Muscle of arm (tissue), 12 donors: ENCODE measurements around the gene SPDYE3. TPM values are rescaled to one million over a fixed set of nuclear protein-coding genes. Genes with fewer than 3 reads are reported as not detected.
"Not testable (repeated sequence)": the region's sequence is repeated elsewhere in the genome, so short reads cannot be mapped to it uniquely, and the experiment has no call there.

Experiments
- DNase-seq: peaks from one replicate; pipeline ENCODE4 v3.0.0-alpha.2; 2013
- polyA plus RNA-seq, 12 donors: library from polyadenylated mRNA; unstranded; fragments of 120-200 nt; gene quantifications; one replicate each; pipeline ENCODE4 v1.2.1, GENCODE V29; 2013; ENCODE audit not compliant: insufficient read length in 12 of 12

Gene SPDYE3
- polyA plus RNA-seq, 12 donors, result 5.4 to 8.7 (median 6.4) TPM; not detected in 2

DNA sequence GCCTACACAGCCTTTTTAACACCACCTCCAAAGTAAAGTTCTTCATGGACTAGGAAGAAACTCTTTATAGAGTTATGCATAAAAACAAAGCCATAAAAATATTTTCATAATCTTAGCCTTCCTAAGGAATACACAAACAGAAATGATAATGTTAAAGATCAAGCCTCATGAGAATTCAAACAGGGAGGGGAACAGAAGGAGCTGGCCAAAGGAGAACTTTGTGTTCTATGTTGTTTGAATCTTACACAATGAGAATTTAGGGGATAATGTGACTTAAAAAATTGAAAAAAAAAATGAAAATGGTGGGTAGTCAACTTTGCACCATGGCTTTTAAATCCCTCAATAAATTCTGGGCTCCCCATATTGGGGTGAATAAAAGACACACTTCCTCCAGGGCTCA lies 41.3 kb downstream of the SPDYE3 start:
- DNase-seq, result no peak

DNA sequence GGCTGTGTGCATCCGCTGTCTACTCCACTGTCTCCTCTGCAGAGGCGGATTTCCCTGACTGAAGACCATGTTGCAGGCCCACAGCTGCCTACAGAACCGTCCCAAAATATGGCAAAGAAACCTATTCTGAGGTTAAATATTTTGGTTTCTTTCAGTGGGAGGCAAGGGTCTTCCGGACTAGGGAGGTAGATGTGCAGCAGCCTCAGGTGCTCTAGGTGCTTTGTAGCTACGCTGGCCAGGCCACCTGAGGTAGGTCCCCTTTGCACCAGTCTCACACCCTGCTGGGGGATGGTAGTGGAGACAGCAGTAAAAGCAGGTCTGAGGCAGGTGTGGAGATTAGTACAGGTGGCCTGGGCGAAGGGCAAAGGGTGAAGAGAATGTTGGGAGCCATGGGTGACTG lies 42.3 kb downstream of the SPDYE3 start:
- DNase-seq, result no peak

DNA sequence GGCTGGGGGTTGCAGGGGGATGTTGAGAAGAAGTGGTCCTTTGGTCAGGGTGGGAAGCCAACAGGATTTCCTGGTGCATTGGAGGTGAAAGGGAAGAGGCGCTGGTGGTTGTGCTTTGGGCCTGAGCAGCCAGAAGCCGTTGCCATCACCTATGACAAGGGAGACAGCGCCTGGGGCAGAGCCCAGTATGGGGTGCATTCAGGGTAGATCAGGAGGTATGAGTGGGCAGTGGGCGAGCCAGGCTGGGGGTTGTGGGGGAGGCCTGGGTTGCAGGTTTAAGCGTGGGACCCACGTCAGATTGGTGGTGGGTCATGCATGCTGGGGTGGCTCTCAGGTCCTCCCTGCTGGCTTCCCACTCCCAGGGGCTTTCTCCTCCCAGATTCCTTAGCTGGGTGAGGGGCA lies 44.2 kb downstream of the SPDYE3 start:
- no peak for DNase-seq

GRCh38 chr7:100352230-100352781 lies 44.8 kb downstream of the SPDYE3 start:
- not testable (repeated sequence) for DNase-seq

DNA sequence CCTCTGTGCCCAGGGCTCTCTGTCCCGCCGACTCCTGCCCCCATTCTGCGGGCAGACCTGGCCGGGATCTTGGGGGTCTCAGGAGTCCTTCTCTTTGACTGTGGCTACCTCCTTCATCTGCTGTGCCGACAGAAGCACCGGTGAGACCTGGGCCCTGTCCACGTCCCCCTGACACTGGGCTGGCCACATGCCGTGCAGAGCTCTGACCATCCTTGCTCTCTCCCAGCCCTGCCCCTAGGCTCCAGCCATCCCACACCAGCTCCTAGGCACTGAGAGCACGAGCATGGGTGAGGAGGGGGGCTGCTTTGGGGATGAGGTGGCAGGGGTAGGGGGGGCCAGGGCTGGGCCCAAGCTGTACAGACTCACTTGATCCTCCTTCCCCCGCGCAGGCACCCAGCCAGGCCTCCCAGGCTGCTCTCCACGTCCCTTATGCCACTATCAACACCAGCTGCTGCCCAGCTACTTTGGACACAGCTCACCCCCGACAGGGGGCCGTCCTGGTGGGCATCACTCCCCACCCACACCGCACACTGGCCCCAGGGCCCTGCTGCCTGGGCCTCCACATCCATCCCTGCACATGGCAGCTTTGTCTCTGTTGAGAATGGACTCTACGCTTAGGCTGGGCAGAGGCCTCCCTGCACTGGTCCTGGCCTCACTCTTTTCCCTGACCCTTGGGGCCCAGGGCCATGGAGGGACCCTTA lies 45.6 kb downstream of the SPDYE3 start:
- DNase-seq, result no peak

DNA sequence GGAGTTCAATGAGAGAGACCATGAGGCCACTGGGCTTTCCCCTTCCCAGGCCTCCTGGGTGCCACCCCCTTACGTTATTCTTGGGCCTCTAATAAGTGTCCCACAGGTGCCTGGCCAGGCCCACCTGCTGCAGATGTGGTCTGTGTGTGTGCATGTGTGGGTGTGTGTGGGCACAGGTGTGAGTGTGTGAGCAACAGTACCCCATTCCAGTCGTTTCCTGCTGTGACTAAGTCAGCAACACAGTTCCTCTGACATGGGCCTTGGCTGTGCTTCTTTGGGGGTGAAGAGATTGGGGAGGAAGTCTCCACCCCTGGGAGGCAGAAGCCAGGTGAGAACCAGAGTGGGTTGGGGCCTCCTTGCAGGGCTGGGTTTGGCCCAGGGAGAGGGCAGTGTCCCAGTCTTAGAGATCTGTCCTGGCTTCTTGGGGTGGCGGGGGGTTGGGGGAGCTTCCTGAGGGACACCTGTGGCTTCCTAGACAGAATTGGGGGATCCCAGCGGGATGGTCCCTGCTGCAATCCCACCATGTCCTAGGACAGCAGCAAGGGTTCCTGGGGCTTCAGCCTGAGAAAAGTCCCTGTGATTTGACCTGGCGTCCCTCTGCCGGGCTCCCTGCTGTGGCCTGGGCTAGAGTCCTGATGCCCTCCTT lies 46.3 kb downstream of the SPDYE3 start:
- no peak for DNase-seq

- DNase-seq, result no peak
Measured at GRCh38 chr7:100356416-100357068, 49.0 kb downstream of the SPDYE3 start.

DNA sequence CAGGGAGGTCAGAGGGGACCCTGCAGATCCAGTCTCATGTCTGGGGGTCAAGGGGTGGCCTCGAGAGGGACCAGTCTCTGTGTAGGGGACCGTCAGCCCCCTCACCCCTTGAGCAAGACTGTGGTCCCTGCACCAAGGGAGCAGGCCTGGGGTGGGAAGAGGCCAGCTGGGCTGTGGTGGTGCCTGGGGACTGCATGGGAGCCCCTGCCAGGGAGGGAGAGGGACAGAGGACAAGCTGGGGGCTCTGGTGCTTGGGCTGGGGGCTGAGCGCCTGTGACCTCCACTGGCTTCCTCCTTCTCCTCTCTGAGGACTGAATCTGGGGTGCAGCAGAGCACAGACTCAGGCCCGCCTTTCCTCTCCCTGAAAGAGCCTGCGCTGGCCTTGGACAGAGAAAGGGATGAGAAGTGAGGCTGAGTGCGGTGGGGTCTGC lies 49.6 kb downstream of the SPDYE3 start:
- no peak for DNase-seq

GRCh38 chr7:100358027-100358856 lies 50.7 kb downstream of the SPDYE3 start, which contains the start of gene PILRB:
Gene PILRB, plus strand, starts transcription at chr7:100358117. Its CDS starts 186 bp downstream, at chr7:100358303.
- no peak for DNase-seq

GRCh38 chr7:100358857-100359212 lies 51.3 kb downstream of the SPDYE3 start:
- no peak for DNase-seq

GRCh38 chr7:100360135-100360854 lies 52.8 kb downstream of the SPDYE3 start:
- no peak for DNase-seq

DNA sequence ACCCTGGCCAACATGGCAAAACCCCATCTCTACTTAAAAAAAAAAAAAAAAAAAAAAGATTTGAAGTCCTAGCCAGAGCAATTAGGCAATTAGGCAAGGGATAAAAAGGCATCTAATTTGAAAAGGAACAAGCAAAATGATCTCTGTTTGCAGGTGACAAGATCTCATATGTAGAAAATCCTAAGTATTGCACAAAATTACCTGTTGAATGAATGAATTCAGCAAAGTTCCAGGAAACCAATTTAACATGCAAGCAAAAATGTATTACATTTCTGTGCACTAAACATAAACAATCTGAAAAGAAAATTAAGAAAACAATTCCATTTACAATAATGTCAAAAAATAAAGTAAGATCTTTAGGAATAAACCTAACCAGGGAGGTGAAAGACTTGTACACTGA lies 55.6 kb downstream of the SPDYE3 start:
- DNase-seq, result no peak

- not testable (repeated sequence) for DNase-seq
Measured at GRCh38 chr7:100363797-100364196, 56.3 kb downstream of the SPDYE3 start.

- DNase-seq, result no peak
Measured at GRCh38 chr7:100364480-100364879, 57.0 kb downstream of the SPDYE3 start.

GRCh38 chr7:100365998-100366367 lies 58.5 kb downstream of the SPDYE3 start:
- DNase-seq, result not testable (repeated sequence)

DNA sequence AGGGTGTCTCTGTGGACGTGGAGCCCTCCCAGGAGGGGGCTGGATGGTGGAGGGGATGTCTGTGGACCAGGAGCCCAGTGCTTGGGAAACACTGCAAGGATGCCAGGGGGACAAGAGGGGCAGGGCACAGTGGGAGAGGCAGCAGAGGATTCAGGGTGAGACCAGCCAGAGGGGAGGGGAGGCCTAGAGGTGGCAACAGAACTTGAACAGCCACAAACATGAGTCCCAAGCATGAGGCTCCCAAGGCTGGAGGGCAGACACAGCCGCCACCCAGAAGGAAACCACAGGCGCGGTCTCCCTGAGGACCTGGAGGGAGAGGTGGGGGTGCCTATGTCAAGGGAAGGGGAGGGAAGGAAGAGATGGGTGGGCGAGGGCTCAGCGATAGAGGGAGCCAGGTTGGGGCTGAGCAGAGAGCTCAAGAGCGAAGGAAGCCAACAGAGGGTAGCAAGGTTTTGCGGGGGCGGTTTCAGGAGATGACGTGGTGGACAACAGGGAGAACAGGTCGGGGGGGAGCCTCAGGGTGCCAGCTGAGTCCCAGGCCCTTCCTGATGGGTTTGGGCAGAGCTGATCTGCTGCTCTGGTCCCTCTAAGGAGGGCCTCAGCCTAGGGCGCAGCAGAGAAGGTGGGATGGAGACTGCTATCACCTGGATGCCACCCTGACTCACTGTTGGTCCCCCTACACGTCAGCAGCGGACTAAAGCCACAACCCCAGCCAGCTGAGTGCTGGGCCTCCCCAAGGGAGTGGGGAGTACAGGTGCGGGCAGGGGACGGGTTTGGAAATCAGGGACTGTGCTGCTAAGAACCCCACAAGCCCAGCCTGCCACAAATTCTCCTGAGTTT lies 59.1 kb downstream of the SPDYE3 start:
- DNase-seq, result no peak

DNA sequence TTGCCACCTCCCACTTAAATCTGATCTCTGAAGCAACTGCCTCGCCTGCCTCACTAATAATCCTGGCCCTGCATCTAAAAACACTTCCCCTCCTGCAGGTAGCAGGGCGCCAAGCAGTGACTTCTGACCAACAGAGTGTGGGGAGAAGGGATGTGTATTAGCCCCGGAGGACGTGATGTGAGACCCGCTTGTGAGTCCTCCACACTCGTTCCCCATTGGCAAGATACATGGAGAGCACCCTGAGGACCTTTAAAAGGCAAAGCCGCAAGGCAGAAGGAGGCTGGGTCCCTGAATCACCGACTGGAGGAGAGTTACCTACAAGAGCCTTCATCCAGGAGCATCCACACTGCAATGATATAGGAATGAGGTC lies 59.7 kb downstream of the SPDYE3 start:
- DNase-seq, result no peak

DNA sequence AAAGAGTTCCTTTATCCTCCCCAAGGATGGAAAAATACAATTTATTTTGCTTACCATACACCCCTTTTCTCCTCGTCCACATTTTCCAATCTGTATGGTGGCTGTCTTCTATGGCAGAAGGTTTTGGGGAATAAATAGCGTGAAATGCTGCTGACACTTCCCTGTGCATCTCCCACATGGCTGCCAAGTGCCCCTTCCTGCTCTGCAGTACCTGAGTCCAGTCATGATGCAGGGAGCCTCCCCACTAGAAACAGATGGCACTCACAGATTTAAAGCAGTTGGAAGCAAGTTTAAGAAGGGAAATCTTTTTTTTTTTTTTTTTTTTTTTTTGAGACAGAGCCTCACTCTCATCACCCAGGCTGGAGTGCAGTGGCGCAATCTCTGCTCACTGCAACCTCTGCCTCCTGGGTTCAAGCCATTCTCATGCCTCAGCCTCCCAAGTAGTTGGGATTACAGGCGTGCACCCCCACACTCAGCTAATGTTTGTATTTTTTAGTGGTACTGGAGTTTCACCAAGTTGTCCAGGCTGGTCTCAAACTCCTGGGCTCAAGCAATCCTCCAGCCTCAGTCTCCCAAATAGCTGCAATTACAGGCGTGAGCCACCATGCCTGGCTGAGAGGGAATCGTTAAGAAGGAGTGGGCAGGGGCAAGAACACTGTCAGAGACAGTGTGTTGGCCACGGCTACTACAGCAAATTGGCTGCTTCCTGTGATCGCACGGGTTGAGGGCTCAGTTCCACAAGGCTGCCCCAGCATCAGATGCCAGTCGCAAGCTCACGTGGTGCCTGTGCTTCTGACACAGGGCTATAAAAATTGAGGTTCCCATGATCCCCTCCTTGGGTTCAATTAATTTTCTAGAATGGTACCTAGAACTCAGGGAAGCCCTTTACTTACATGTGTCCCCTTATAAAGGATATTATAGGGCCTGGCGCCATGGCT lies 60.4 kb downstream of the SPDYE3 start:
- no peak for DNase-seq

DNA sequence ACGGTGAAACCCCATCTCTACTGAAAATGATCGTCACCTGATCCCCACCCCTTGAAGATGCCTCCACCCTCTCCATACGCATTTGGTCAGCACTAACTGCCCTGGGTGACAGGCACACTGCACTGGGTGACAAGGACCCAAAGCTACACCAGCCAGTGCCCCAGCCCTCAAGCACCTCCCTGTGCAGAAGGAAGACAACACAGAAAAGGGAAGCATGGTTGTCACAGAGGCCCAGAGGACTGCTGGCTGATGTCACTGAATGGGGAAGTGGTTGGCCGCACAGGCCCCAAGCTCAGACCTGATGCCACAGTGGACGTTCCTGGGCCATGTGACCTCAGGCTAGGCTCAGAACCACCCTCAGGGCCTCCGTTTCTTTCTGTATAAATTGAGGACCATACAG lies 61.6 kb downstream of the SPDYE3 start:
- peak; percentile 26 for DNase-seq
